Esophagus squamous epithelium (tissue), 4 donors: ENCODE data around the gene COL6A5.

ENCODE experiments used
- CTCF ChIP-seq, 6 experiments: fragments of 450-650 bp in 4 of 6; fragments of 200-600 bp in 2 of 6; sonication (generic) in 2 of 6; IDR thresholded peaks; one replicate each; pipeline ENCODE4 v1.5.1; 2016 to 2019; ENCODE audit warnings: antibody characterized with exemption in 6 of 6, mild to moderate bottlenecking in 4 of 6, moderate library complexity in 4 of 6
- POLR2A ChIP-seq, 4 donors: fragments of 450-650 bp; IDR thresholded peaks; one replicate each; pipeline ENCODE4 v1.6.1; 2017; ENCODE audit warnings: antibody characterized with exemption in 4 of 4, mild to moderate bottlenecking in 4 of 4, moderate library complexity in 3 of 4

DNA sequence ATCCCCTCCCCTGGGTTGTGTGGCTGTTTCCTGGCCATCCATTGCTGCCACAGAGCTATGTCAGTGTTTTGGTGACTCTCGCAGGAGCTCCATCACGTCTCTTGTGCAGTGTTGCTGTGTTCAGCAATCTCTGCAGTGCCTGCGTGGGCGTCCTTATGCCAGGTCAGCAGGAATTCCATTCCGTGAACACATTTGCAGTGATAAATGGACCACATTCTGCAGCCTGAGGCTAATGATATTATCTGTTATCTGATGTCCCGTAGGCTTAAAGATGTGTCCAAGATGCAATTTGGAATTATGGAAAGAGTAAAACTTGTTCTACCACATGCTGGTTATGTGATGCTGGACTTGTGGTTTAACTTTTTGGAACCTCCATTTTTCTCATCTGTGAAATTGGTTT is 146.0 kb downstream of the COL6A5 start:
- TF ChIP-seq CTCF (IDR thresholded peaks at IDR 0.05), result no peak
- TF ChIP-seq POLR2A (IDR thresholded peaks at IDR 0.05), result no peak
